ENCODE measurements around the gene PPIG. TPM values are rescaled to one million over a fixed set of nuclear protein-coding genes. Genes with fewer than 3 reads are reported as not detected.

Gene PPIG
- total and polyA plus RNA-seq, 7 experiments from 2014 or later = 50.6 to 104 (median 73.7) TPM

GRCh38 chr2:169623235-169623634 lies 39.1 kb downstream of the PPIG start:
- no peak for DNase-seq
- no peaks in the 10 kb centered on the region for H3K4me1 ChIP-seq (ENCODE audit: control insufficient read depth in 2 of 2, insufficient read depth in 2 of 2, low read length in 2 of 2)
- CTCF ChIA-PET = no interaction called here
- H3K36me3 Mint-ChIP-seq = peaks cover 23 to 47% (median 40%) of the 10 kb centered on the region in 5 donors
- H3K27me3 ChIP-seq (ENCODE audit: control insufficient read depth in 2 of 2, insufficient read depth in 2 of 2, low read length in 2 of 2) = no peaks in the 10 kb centered on the region
- POLR2A ChIA-PET = no interaction called here
- peaks cover 0 to 2% (median 0%) of the 10 kb centered on the region in 11 donors for H3K9me3 Mint-ChIP-seq
- H3K4me3 ChIP-seq (ENCODE audit: low read length) = no peak overlapping the region
- H3K27me3 Mint-ChIP-seq = no peaks in the 10 kb centered on the region
- no peaks in the 10 kb centered on the region for H3K9me3 ChIP-seq (ENCODE audit: control insufficient read depth in 2 of 3, low read length in 3 of 3)
- no peak overlapping the region for H3K27ac ChIP-seq (ENCODE audit: low read depth, low read length)
- peaks cover 7 to 35% (median 24%) of the 10 kb centered on the region in 7 donors for H3K4me1 Mint-ChIP-seq
- peaks cover 4 to 32% (median 18%) of the 10 kb centered on the region in 3 experiments for H3K36me3 ChIP-seq (ENCODE audit: control insufficient read depth in 2 of 3, insufficient read depth in 3 of 3, low read length in 3 of 3)
- no peak overlapping the region for H3K4me3 Mint-ChIP-seq
- intact Hi-C loops (cut with micrococcal nuclease) = no loop called here
- H3K27ac Mint-ChIP-seq = no peak overlapping the region
- no peak for ATAC-seq

DNA sequence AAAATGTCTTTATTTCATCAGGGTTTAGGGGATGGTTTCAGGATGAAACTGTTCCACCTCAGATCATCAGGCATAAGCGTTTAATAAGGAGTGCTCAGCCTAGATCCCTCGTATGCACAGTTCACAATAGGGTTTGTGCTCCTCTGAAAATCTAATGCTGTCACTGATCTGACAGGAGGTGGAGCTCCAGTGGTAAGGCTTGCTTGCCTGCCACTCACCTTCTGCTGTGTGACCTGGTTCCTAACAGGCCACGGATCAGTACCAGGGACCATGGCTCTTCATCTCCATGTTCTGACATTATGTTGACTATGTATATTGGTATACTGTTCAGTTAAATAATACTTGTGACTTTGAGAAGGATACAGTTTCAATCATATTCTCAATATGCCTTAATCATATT lies 41.6 kb downstream of the PPIG start:
- no peaks in the 10 kb centered on the region for H3K27me3 ChIP-seq (ENCODE audit: control insufficient read depth in 2 of 2, insufficient read depth in 2 of 2, low read length in 2 of 2)
- Mint-ChIP-seq H3K27me3 (no peaks in the 10 kb centered on the region), H3K9me3 (no peaks in the 10 kb centered on the region), H3K4me3 (no peak overlapping the region), H3K36me3 (peaks cover 8 to 34% (median 29%) of the 10 kb centered on the region in 5 donors), H3K27ac (no peak overlapping the region), H3K4me1 (peaks cover 0 to 15% (median 11%) of the 10 kb centered on the region in 7 donors)
- no peak overlapping the region for H3K4me3 ChIP-seq (ENCODE audit: low read length)
- intact Hi-C loops (cut with micrococcal nuclease) = loop anchor here in 1 of 2 donors (5.0 kb wide), 1 partner anchor 67 kb away; the partner anchor contains the start of genes CFAP210 and PHOSPHO2
- ATAC-seq (no peak), DNase-seq (no peak)
- peaks cover 0 to 32% (median 15%) of the 10 kb centered on the region in 3 experiments for H3K36me3 ChIP-seq (ENCODE audit: control insufficient read depth in 2 of 3, insufficient read depth in 3 of 3, low read length in 3 of 3)
- H3K4me1 ChIP-seq (ENCODE audit: control insufficient read depth in 2 of 2, insufficient read depth in 2 of 2, low read length in 2 of 2) = no peaks in the 10 kb centered on the region
- POLR2A ChIA-PET = no interaction called here
- no peak overlapping the region for H3K27ac ChIP-seq (ENCODE audit: low read depth, low read length)
- no peaks in the 10 kb centered on the region for H3K9me3 ChIP-seq (ENCODE audit: control insufficient read depth in 2 of 3, low read length in 3 of 3)
- CTCF ChIA-PET = no interaction called here

- no peak for DNase-seq
- H3K4me1 ChIP-seq (ENCODE audit: control insufficient read depth in 2 of 2, insufficient read depth in 2 of 2, low read length in 2 of 2) = no peaks in the 10 kb centered on the region
- Mint-ChIP-seq H3K36me3 (peaks cover 8 to 40% (median 28%) of the 10 kb centered on the region in 5 donors), H3K4me3 (no peak overlapping the region), H3K9me3 (no peaks in the 10 kb centered on the region), H3K4me1 (peaks cover 0 to 5% (median 0%) of the 10 kb centered on the region in 7 donors), H3K27me3 (no peaks in the 10 kb centered on the region), H3K27ac (no peak overlapping the region)
- no peak overlapping the region for H3K4me3 ChIP-seq (ENCODE audit: low read length)
- no peak for ATAC-seq
- ChIA-PET CTCF (no interaction called here), POLR2A (no interaction called here)
- intact Hi-C loops (cut with micrococcal nuclease) = no loop called here
- no peaks in the 10 kb centered on the region for H3K9me3 ChIP-seq (ENCODE audit: control insufficient read depth in 2 of 3, low read length in 3 of 3)
- peaks cover 21 to 54% (median 26%) of the 10 kb centered on the region in 3 experiments for H3K36me3 ChIP-seq (ENCODE audit: control insufficient read depth in 2 of 3, insufficient read depth in 3 of 3, low read length in 3 of 3)
- no peaks in the 10 kb centered on the region for H3K27me3 ChIP-seq (ENCODE audit: control insufficient read depth in 2 of 2, insufficient read depth in 2 of 2, low read length in 2 of 2)
- no peak overlapping the region for H3K27ac ChIP-seq (ENCODE audit: low read depth, low read length)
These were observed 52.4 kb downstream of the PPIG start for GRCh38 chr2:169636440-169637097.

- Histone ChIP-seq H3K4me3 (ENCODE audit: low read length) (no peak overlapping the region), H3K36me3 (ENCODE audit: control insufficient read depth in 2 of 3, insufficient read depth in 3 of 3, low read length in 3 of 3) (peaks cover 14 to 54% (median 26%) of the 10 kb centered on the region in 3 experiments), H3K27ac (ENCODE audit: low read depth, low read length) (no peak overlapping the region), H3K9me3 (ENCODE audit: control insufficient read depth in 2 of 3, low read length in 3 of 3) (no peaks in the 10 kb centered on the region), H3K27me3 (ENCODE audit: control insufficient read depth in 2 of 2, insufficient read depth in 2 of 2, low read length in 2 of 2) (no peaks in the 10 kb centered on the region), H3K4me1 (ENCODE audit: control insufficient read depth in 2 of 2, insufficient read depth in 2 of 2, low read length in 2 of 2) (no peaks in the 10 kb centered on the region)
- Mint-ChIP-seq H3K36me3 (peaks cover 6 to 33% (median 24%) of the 10 kb centered on the region in 5 donors), H3K27me3 (no peaks in the 10 kb centered on the region), H3K4me3 (no peak overlapping the region), H3K27ac (no peak overlapping the region), H3K9me3 (peaks cover 0 to 7% (median 0%) of the 10 kb centered on the region in 11 donors), H3K4me1 (peaks cover 0 to 5% (median 0%) of the 10 kb centered on the region in 7 donors)
- DNase-seq (no peak), ATAC-seq (no peak)
- ChIA-PET POLR2A (no interaction called here), CTCF (no interaction called here)
- intact Hi-C loops (cut with micrococcal nuclease) = no loop called here
These were observed 53.5 kb downstream of the PPIG start for GRCh38 chr2:169637620-169638019.

GRCh38 chr2:169640104-169640503 lies 56.0 kb downstream of the PPIG start:
- Histone ChIP-seq H3K9me3 (ENCODE audit: control insufficient read depth in 2 of 3, low read length in 3 of 3) (no peaks in the 10 kb centered on the region), H3K4me1 (ENCODE audit: control insufficient read depth in 2 of 2, insufficient read depth in 2 of 2, low read length in 2 of 2) (no peaks in the 10 kb centered on the region), H3K27me3 (ENCODE audit: control insufficient read depth in 2 of 2, insufficient read depth in 2 of 2, low read length in 2 of 2) (no peaks in the 10 kb centered on the region), H3K36me3 (ENCODE audit: control insufficient read depth in 2 of 3, insufficient read depth in 3 of 3, low read length in 3 of 3) (peaks cover 4 to 32% (median 15%) of the 10 kb centered on the region in 3 experiments), H3K27ac (ENCODE audit: low read depth, low read length) (no peak overlapping the region), H3K4me3 (ENCODE audit: low read length) (no peak overlapping the region)
- H3K4me1 Mint-ChIP-seq = no peaks in the 10 kb centered on the region
- ATAC-seq (no peak), DNase-seq (no peak)
- H3K27me3 Mint-ChIP-seq = peaks cover 0 to 3% (median 0%) of the 10 kb centered on the region in 5 donors
- ChIA-PET CTCF (no interaction called here), POLR2A (no interaction called here)
- peaks cover 0 to 22% (median 15%) of the 10 kb centered on the region in 5 donors for H3K36me3 Mint-ChIP-seq
- H3K4me3 Mint-ChIP-seq = no peak overlapping the region
- intact Hi-C loops (cut with micrococcal nuclease) = loop anchor here in 1 of 2 donors (5.0 kb wide), 1 partner anchor 48 kb away; no protein-coding TSS in a partner anchor
- H3K9me3 Mint-ChIP-seq = peaks cover 0 to 10% (median 0%) of the 10 kb centered on the region in 11 donors
- H3K27ac Mint-ChIP-seq = no peak overlapping the region

DNA sequence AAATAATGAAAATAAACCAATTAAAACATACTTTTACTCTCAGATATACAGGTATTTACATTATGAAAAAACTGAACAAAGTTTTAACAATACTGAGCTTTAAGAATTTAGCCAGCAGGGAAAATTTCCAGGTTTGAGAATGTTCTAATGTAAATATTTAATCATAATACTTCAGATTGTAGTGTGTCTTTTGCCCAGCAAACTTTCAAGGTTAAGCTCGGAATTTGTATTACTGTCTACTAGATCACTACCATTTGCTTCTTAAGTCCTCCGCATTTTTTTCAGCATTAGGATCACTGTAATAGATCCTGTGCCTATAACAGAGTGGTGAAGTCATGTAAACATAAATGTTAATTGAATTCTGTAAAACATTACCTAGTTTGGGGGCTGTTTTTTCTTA lies 57.3 kb downstream of the PPIG start:
- ATAC-seq (no peak), DNase-seq (no peak)
- no peaks in the 10 kb centered on the region for H3K9me3 ChIP-seq (ENCODE audit: control insufficient read depth in 2 of 3, low read length in 3 of 3)
- no peaks in the 10 kb centered on the region for H3K4me1 ChIP-seq (ENCODE audit: control insufficient read depth in 2 of 2, insufficient read depth in 2 of 2, low read length in 2 of 2)
- CTCF ChIA-PET = no interaction called here
- intact Hi-C loops (cut with micrococcal nuclease) = loop anchor here in 1 of 2 donors (5.0 kb wide), 1 partner anchor 49 kb away; no protein-coding TSS in a partner anchor
- Mint-ChIP-seq H3K27ac (no peak overlapping the region), H3K4me3 (no peak overlapping the region), H3K27me3 (peaks cover 0 to 7% (median 0%) of the 10 kb centered on the region in 5 donors), H3K36me3 (peaks cover 0 to 22% (median 15%) of the 10 kb centered on the region in 5 donors), H3K4me1 (no peaks in the 10 kb centered on the region), H3K9me3 (peaks cover 0 to 10% (median 0%) of the 10 kb centered on the region in 11 donors)
- POLR2A ChIA-PET = no interaction called here
- no peak overlapping the region for H3K27ac ChIP-seq (ENCODE audit: low read depth, low read length)
- H3K4me3 ChIP-seq (ENCODE audit: low read length) = no peak overlapping the region
- H3K36me3 ChIP-seq (ENCODE audit: control insufficient read depth in 2 of 3, insufficient read depth in 3 of 3, low read length in 3 of 3) = peaks cover 0 to 18% (median 13%) of the 10 kb centered on the region in 3 experiments
- no peaks in the 10 kb centered on the region for H3K27me3 ChIP-seq (ENCODE audit: control insufficient read depth in 2 of 2, insufficient read depth in 2 of 2, low read length in 2 of 2)

Measured in naive thymus-derived CD4-positive, alpha-beta T cell (primary cell).